H1 (cell line): ENCODE data around the gene PUSL1. TPM values are rescaled to one million over a fixed set of nuclear protein-coding genes. Genes with fewer than 3 reads are reported as not detected.
A peak's percentile ranks its signal among the peaks of the same experiment; 100 is the strongest.

Experiments used
- CTCF ChIA-PET: fragments of 300-600 bp; sonication (Branson Sonifier 250); formaldehyde crosslinking; loops from one replicate; lab custom pipeline; 2021; ENCODE audit not compliant: partially characterized antibody; lab: Charles Lee
- POLR2A ChIA-PET: fragments of 300-600 bp; sonication (Branson Sonifier 250); formaldehyde crosslinking; loops from one replicate; lab custom pipeline; 2021; ENCODE audit warnings: inconsistent platforms; ENCODE audit not compliant: partially characterized antibody; lab: Charles Lee
- DNase-seq, 2 experiments: peaks; one replicate each; pipeline versions ENCODE4 v3.0.0 to v3.0.0-alpha.2; 2010 to 2022; ENCODE audit warnings: low spot score in 2 of 2, low read depth in 1 of 2, mixed read lengths in 1 of 2
- FAIRE-seq: peaks from 2 replicates; lab custom pipeline; 2011; peaks lifted over from hg19 to GRCh38; lab: Jason Lieb, UNC
- H2AFZ ChIP-seq: 2 replicates; pipeline ENCODE4 v1.8.1; 2012; ENCODE audit warnings: low read length, inconsistent platforms
- H2AK5ac ChIP-seq: 2 replicates; pipeline ENCODE4 v1.6.1; 2013; ENCODE audit warnings: low read depth, low read length
- H2BK120ac ChIP-seq: replicated peaks from 2 replicates; pipeline ENCODE3; 2013; ENCODE audit warnings: low read depth, low read length, inconsistent platforms
- H2BK12ac ChIP-seq: 2 replicates; pipeline ENCODE4 v1.6.1; 2013; ENCODE audit warnings: low read depth, low read length
- H2BK15ac ChIP-seq: 2 replicates; pipeline ENCODE4 v1.6.1; 2013; ENCODE audit warnings: low read length
- H2BK20ac ChIP-seq: 2 replicates; pipeline ENCODE4 v1.6.1; 2013; ENCODE audit warnings: low read length
- H2BK5ac ChIP-seq: 2 replicates; pipeline ENCODE4 v1.6.1; 2013; ENCODE audit warnings: low read depth, low read length
- H3K14ac ChIP-seq: 2 replicates; pipeline ENCODE4 v1.6.1; 2013; ENCODE audit warnings: inconsistent platforms; ENCODE audit not compliant: insufficient read length
- H3K18ac ChIP-seq: 2 replicates; pipeline ENCODE4 v1.6.1; 2013; ENCODE audit warnings: low read length; ENCODE audit errors: extremely low read depth
- H3K23ac ChIP-seq: 2 replicates; pipeline ENCODE4 v1.6.1; 2013; ENCODE audit warnings: inconsistent platforms; ENCODE audit not compliant: insufficient read length
- H3K23me2 ChIP-seq: 2 replicates; pipeline ENCODE4 v1.6.1; 2013; ENCODE audit warnings: low read depth, low read length
- H3K27ac ChIP-seq: 2 replicates; pipeline ENCODE4 v1.6.1; 2011; ENCODE audit warnings: low read depth, low read length, inconsistent platforms
- H3K27me3 ChIP-seq, 4 experiments: replicated peaks in 1 of 4; 1 replicate in 1 of 4; 2 replicates in 3 of 4; pipeline versions ENCODE4 v1.6.1 to v1.8.1; 2011 to 2013; ENCODE audit warnings: low read length in 3 of 4, mild to moderate bottlenecking in 3 of 4, inconsistent platforms in 2 of 4, mixed read lengths in 2 of 4, moderate library complexity in 1 of 4; ENCODE audit not compliant: control insufficient read depth in 3 of 4, insufficient read depth in 3 of 4; ENCODE audit errors: extremely low read depth in 1 of 4
- H3K36me3 ChIP-seq, 4 experiments: 2 replicates each; pipeline versions ENCODE4 v1.6.1 to v1.8.1; 2011 to 2013; ENCODE audit warnings: mild to moderate bottlenecking in 4 of 4, low read length in 3 of 4, moderate library complexity in 2 of 4, control low read depth in 1 of 4, inconsistent platforms in 1 of 4; ENCODE audit not compliant: insufficient read depth in 4 of 4, control insufficient read depth in 2 of 4
- H3K4ac ChIP-seq: replicated peaks from 2 replicates; pipeline ENCODE3; 2013; ENCODE audit warnings: low read length, low read depth, mixed read lengths, inconsistent platforms; ENCODE audit not compliant: insufficient read length
- H3K4me1 ChIP-seq, 4 experiments: replicated peaks in 1 of 4; 1 replicate in 1 of 4; 2 replicates in 3 of 4; pipeline versions ENCODE4 v1.6.1 to v1.8.1; 2011 to 2013; ENCODE audit warnings: low read length in 3 of 4, inconsistent platforms in 2 of 4, mixed read lengths in 1 of 4; ENCODE audit not compliant: insufficient read depth in 4 of 4, control insufficient read depth in 3 of 4
- H3K4me2 ChIP-seq, 2 experiments: 2 replicates each; pipeline versions ENCODE4 v1.6.1 to v1.8.1; 2011 to 2013; ENCODE audit warnings: low read depth in 2 of 2, low read length in 2 of 2, control low read depth in 1 of 2, inconsistent platforms in 1 of 2, mild to moderate bottlenecking in 1 of 2; ENCODE audit not compliant: insufficient read depth in 1 of 2
- H3K4me3 ChIP-seq, 4 experiments: fragments of 200-600, 300-600 bp in 1 of 4; sonication (generic), shearing (Covaris generic), sonication (Bioruptor Twin) in 1 of 4; 2 replicates each; pipeline versions ENCODE4 v1.5.1 to v1.8.1; 2011 to 2016; ENCODE audit warnings: low read length in 4 of 4, low read depth in 3 of 4, control low read depth in 2 of 4, inconsistent platforms in 2 of 4, mild to moderate bottlenecking in 2 of 4, mixed read lengths in 1 of 4, moderate library complexity in 1 of 4; ENCODE audit not compliant: insufficient read depth in 2 of 4; ENCODE audit errors: extremely low read depth in 1 of 4
- H3K56ac ChIP-seq: replicated peaks from 2 replicates; pipeline ENCODE3; 2013; ENCODE audit warnings: low read depth, mild to moderate bottlenecking, mixed read lengths, low read length, inconsistent platforms; ENCODE audit not compliant: insufficient read length
- H3K79me1 ChIP-seq: 2 replicates; pipeline ENCODE4 v1.6.1; 2013; ENCODE audit warnings: low read depth, low read length, control low read depth
- H3K79me2 ChIP-seq, 2 experiments: 2 replicates each; pipeline versions ENCODE4 v1.6.1 to v1.8.1; 2012 to 2013; ENCODE audit warnings: low read length in 2 of 2, mild to moderate bottlenecking in 2 of 2, inconsistent platforms in 1 of 2; ENCODE audit not compliant: insufficient read depth in 2 of 2, control insufficient read depth in 1 of 2
- H3K9ac ChIP-seq, 4 experiments: replicated peaks in 1 of 4; 1 replicate in 1 of 4; 2 replicates in 3 of 4; pipeline versions ENCODE4 v1.6.1 to v1.8.1; 2011 to 2013; ENCODE audit warnings: low read depth in 3 of 4, low read length in 3 of 4, control low read depth in 2 of 4, mild to moderate bottlenecking in 2 of 4, moderate library complexity in 2 of 4, inconsistent platforms in 1 of 4; ENCODE audit errors: extremely low read depth in 1 of 4
- H3K9me3 ChIP-seq, 2 experiments: 2 replicates each; pipeline versions ENCODE4 v1.6.1 to v1.8.1; 2012 to 2013; ENCODE audit warnings: mild to moderate bottlenecking in 2 of 2, moderate library complexity in 2 of 2, control low read depth in 1 of 2, inconsistent platforms in 1 of 2, low read depth in 1 of 2, low read length in 1 of 2, mixed read lengths in 1 of 2; ENCODE audit not compliant: insufficient read depth in 2 of 2
- H4K20me1 ChIP-seq, 2 experiments: replicated peaks in 1 of 2; 2 replicates each; pipeline versions ENCODE3 to v1.8.1; 2011 to 2013; ENCODE audit warnings: inconsistent platforms in 2 of 2, low read length in 2 of 2, mild to moderate bottlenecking in 1 of 2; ENCODE audit not compliant: insufficient read depth in 2 of 2, control insufficient read depth in 1 of 2
- H4K5ac ChIP-seq: 2 replicates; pipeline ENCODE4 v1.6.1; 2013; ENCODE audit warnings: low read length, low read depth, mixed read lengths, inconsistent platforms; ENCODE audit not compliant: insufficient read length
- H4K8ac ChIP-seq: 2 replicates; pipeline ENCODE4 v1.8.0; 2013; ENCODE audit warnings: mild to moderate bottlenecking, moderate library complexity, low read length, inconsistent platforms; ENCODE audit not compliant: insufficient read depth; ENCODE audit errors: extremely low read depth
- H4K91ac ChIP-seq: replicated peaks from 2 replicates; pipeline ENCODE3; 2013; ENCODE audit warnings: low read length, mixed read lengths, inconsistent platforms; ENCODE audit not compliant: insufficient read length
- BCL11A ChIP-seq, 2 experiments: IDR thresholded peaks; one replicate each; pipeline ENCODE4 v1.6.1; 2011; ENCODE audit warnings: low read depth in 2 of 2, low read length in 2 of 2, mild to moderate bottlenecking in 2 of 2
- CTCF ChIP-seq, 3 experiments: IDR thresholded peaks; 1 replicate in 2 of 3; 2 replicates in 1 of 3; pipeline versions ENCODE4 v1.5.1 to v1.6.1; 2011; ENCODE audit warnings: low read length in 3 of 3, mild to moderate bottlenecking in 3 of 3, inconsistent platforms in 2 of 3, low read depth in 1 of 3, moderate library complexity in 1 of 3; ENCODE audit not compliant: insufficient read depth in 1 of 3; ENCODE audit errors: control extremely low read depth in 1 of 3
- EP300 ChIP-seq, 2 experiments: IDR thresholded peaks; 1 replicate in 1 of 2; 2 replicates in 1 of 2; pipeline ENCODE4 v1.6.1; 2011 to 2012; ENCODE audit warnings: low read depth in 2 of 2, low read length in 2 of 2, mild to moderate bottlenecking in 2 of 2, borderline replicate concordance in 1 of 2, inconsistent platforms in 1 of 2, moderate library complexity in 1 of 2
- SAP30 ChIP-seq: fragments of 300-600 bp; sonication (generic); IDR thresholded peaks from 2 replicates; pipeline ENCODE4 v1.7.1; 2012; ENCODE audit warnings: low read length, moderate library complexity, mild to moderate bottlenecking, inconsistent platforms; ENCODE audit not compliant: insufficient read depth, insufficient replicate concordance
- SIN3A ChIP-seq, 2 experiments: IDR thresholded peaks in 1 of 2; conservative IDR thresholded peaks in 1 of 2; 2 replicates each; pipeline ENCODE4 v1.6.1; 2011 to 2012; ENCODE audit warnings: low read length in 2 of 2, improper control_type of control experiment in 1 of 2, low read depth in 1 of 2, mild to moderate bottlenecking in 1 of 2
- SUZ12 ChIP-seq: fragments of 200-600 bp; sonication (generic); IDR thresholded peaks from 2 replicates; pipeline ENCODE4 v1.6.1; 2012; ENCODE audit warnings: mild to moderate bottlenecking, inconsistent platforms, low read length, moderate library complexity, mixed read lengths
- TAF1 ChIP-seq: IDR thresholded peaks from 2 replicates; pipeline ENCODE4 v1.6.1; 2011; ENCODE audit warnings: mild to moderate bottlenecking, low read depth, low read length
- WGBS, 2 experiments: shearing (Covaris generic) in 1 of 2; methylation state at CpG; one replicate each; pipeline versions ENCODE4 v1.1.6 to v1.1.7; 2013 to 2015; ENCODE audit warnings: low lambda C conversion rate in 2 of 2, mixed read lengths in 2 of 2, inconsistent platforms in 1 of 2, low coverage in 1 of 2, missing lambda C conversion rate in 1 of 2; ENCODE audit not compliant: insufficient replicate concordance in 2 of 2, insufficient coverage in 1 of 2, insufficient read length in 1 of 2; ENCODE audit errors: extremely low coverage in 1 of 2, missing lambda C conversion rate in 1 of 2; 5-methylcytosine and 5-hydroxymethylcytosine counted together
- polyA plus RNA-seq, 7 experiments: library from polyadenylated mRNA; depleted of rRNA in 3 of 7; stranded (reverse) in 5 of 7; unstranded in 2 of 7; fragments of >200 nt in 5 of 7; fragments of 200-250 nt in 2 of 7; gene quantifications; 1 replicate in 5 of 7; 2 replicates in 1 of 7; 4 replicates in 1 of 7; pipeline versions ENCODE4 v1.2.1 to v1.2.3, GENCODE V29; 2011 to 2013; ENCODE audit warnings: missing spikeins in 2 of 7, mixed read lengths in 2 of 7
- total RNA-seq: library from RNA; stranded (reverse); fragmentation: NEBNext Ultra II Directional; extraction: Animal tissue kit (Norgen Biotek cat#: 25700); gene quantifications from 2 replicates; pipeline ENCODE4 v1.2.1, GENCODE V29; 2021

The PUSL1 gene
- total and polyA plus RNA-seq, 2 of the 8 experiments (the other 6 are each of a cell fraction or from before 2014, with no cell fraction given) = 38.8 to 87.4 TPM

- Histone ChIP-seq H2BK20ac (no peak overlapping the region), H3K79me2 (no peaks in the 10 kb centered on the region), H3K27ac (no peak overlapping the region), H3K27me3 (0 out of 7 replicates have a peak, but pooled peaks cover 0 to 2% (median 0%) of the 10 kb centered on the region in 4 experiments), H3K4me1 (peaks cover 0 to 6% (median under 1%) of the 10 kb centered on the region in 4 experiments; a peak in 2 of 7 replicates), H3K18ac (no peak overlapping the region; the same call in 1 of the 2 replicates), H4K5ac (no peak overlapping the region), H3K4me2 (no peak overlapping the region), H4K91ac (peak overlapping the region; percentile 40), H3K9me3 (peaks cover 0 to 2% of the 10 kb centered on the region in 2 experiments; a peak in 1 of 4 replicates), H3K36me3 (no peaks in the 10 kb centered on the region), H3K79me1 (no peaks in the 10 kb centered on the region), H3K23ac (no peak overlapping the region), H2AFZ (no peak overlapping the region), H4K8ac (peak overlapping the region; percentile 68), H4K20me1 (no peaks in the 10 kb centered on the region), H3K56ac (no peak overlapping the region), H2BK15ac (peak overlapping the region; percentile 53; the same call in 1 of the 2 replicates), H3K4me3 (no peak overlapping the region), H3K23me2 (no peaks in the 10 kb centered on the region), H2BK5ac (no peak overlapping the region), H3K4ac (no peak overlapping the region), H2BK12ac (0 out of 2 replicates have a peak overlapping the region, but pooled peaks have one; percentile 68), H3K14ac (no peak overlapping the region), H3K9ac (no peak overlapping the region), H2BK120ac (no peak overlapping the region), H2AK5ac (0 out of 2 replicates have a peak overlapping the region, but pooled peaks have one; percentile 13)
- ChIA-PET POLR2A (interaction anchor here (1.0 to 1.2 kb wide), 3 partner anchors 9 to 65 kb away, joined by 3 to 4 read pairs (median 3); no protein-coding TSS in a partner anchor), CTCF (interaction anchor here (1.2 to 1.5 kb wide), 4 partner anchors 13 to 61 kb away, joined by 3 to 4 read pairs (median 4); no protein-coding TSS in a partner anchor)
- DNase-seq = no peak
- 88% methylated on average over 35 of the region's 46 CpGs; no CpG with 5 or more reads in 1 of the 2 experiments for WGBS, 2 experiments
- TF ChIP-seq EP300 (IDR thresholded peaks at IDR 0.05; ENCODE audit: borderline replicate concordance in 1 of 2, low read depth in 2 of 2, low read length in 2 of 2) (no peak), BCL11A (IDR thresholded peaks at IDR 0.05; ENCODE audit: low read depth in 2 of 2, low read length in 2 of 2) (no peak), TAF1 (no peak), SAP30 (no peak), SIN3A (conservative IDR thresholded peaks at IDR 0.05 in 1 of 2, IDR thresholded peaks at IDR 0.05 in 1 of 2; ENCODE audit: low read depth in 1 of 2, low read length in 2 of 2) (no peak), SUZ12 (no peak), CTCF (IDR thresholded peaks at IDR 0.05; ENCODE audit: control extremely low read depth in 1 of 3, insufficient read depth in 1 of 3, low read depth in 1 of 3, low read length in 3 of 3) (no peak)
- FAIRE-seq = no peak
Observed at GRCh38 chr1:1287288-1288110, 20.9 kb upstream of the PUSL1 start.
